Activated effector memory CD4-positive, alpha-beta T cell treated with anti-CD3 and anti-CD28 coated beads, Interleukin-2, amount 50 U/mL, for 16 hours (primary cell): Measurements from ENCODE around the gene NPS.

Experiments
- DNase-seq: peaks from one replicate; pipeline ENCODE4 v3.0.0-alpha.2; 2020

Gene NPS, protein sequence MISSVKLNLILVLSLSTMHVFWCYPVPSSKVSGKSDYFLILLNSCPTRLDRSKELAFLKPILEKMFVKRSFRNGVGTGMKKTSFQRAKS

DNA sequence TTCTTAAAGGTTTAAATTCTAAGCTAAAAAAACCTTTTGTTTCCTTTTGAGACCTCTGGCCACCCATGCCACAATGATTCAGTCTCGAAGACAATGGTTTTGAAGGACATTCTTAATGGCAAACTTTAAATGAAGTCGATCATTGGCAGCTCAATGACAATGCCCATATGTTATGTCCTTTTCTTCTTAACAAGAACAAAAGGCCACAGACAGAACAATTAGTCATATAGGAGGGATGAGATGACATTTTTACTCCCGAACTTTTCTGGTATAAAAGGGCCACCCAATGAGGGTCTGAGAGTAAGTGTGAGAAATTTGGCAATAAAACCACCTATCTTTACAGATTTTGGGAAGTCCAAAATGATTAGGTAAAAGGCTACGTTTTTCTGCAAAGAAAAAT is at the start of gene NPS:
Gene NPS, plus strand, starts transcription at position 301 of the 400 bp plus-strand sequence. Its CDS starts 60 bp downstream, at position 361.
- no peak for DNase-seq

DNA sequence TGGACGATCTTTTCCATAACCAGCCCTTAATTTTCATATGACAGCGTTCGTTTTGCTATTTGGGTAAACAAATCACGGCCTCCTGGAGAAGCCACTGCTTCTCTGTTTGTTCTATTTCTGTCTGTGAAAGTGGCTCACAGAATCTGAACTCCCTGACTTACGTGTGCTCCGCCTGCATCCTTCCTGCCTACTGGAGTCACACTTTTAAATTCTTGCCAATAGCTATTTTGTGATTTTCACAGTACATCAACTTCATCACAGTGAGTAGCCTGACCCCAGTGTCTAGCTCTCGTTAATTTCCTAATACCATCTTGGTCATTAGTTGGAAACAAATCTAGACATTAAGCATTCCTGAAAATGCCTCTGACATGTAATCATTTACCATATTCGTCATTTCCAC is 49.0 kb upstream of the NPS start:
- no peak for DNase-seq

DNA sequence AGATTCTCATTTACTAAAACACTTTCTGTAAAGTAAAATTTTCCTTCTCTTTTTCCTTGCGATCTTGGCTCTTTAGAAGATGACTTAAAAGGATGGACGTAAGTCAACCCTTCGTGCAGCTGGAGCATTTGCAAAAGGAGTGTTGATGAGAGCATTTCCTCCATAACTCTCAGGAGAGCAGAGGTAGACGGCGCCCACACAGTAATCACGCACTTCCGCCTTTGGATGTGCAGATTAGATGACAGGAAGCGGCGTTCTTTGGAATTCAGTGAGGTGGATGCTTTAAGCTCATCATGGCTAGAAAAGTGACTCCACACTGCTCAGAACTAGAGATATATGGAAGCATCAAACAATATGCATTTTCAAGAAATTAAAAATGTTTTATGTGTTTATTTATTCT is 43.0 kb upstream of the NPS start:
- no peak for DNase-seq

DNA sequence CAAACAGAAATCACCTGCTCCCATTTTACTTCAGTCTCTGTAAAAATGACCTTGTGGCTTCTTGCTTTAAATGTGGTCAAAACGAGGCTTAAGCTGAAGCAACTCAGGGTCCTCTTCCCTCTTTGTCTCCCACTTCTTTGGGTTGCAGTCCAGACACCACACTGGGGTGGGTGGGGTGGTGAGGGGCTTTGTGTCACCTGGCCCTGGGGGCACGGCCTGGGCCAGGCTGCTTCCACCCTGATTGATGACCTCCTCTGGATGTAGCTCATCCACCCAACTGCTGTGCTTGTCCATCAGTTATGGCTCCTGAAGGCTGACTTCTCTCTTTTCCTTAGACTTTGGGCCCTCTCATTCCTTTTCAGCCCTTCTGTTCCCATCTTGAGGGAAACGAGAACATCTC is 26.8 kb upstream of the NPS start:
- no peak for DNase-seq

DNA sequence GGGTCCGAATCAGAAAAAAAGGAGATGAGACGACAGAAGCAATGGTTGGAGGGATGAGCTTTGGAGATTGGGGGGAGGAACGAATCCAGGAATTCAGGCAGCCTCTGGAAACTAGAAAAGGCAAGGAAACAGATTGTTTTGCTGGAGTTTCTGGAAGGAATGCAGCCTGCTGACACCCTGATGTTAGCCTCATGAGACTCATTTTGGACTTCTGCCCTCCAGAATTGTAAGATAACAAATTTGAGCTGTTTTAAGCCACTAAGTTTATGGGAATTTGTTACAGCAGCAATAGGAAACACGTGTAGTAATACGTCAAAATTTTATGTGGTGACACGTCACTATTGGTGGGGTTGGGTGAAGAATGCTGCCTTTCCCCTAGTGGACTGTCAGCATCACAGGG is 25.6 kb upstream of the NPS start:
- no peak for DNase-seq

DNA sequence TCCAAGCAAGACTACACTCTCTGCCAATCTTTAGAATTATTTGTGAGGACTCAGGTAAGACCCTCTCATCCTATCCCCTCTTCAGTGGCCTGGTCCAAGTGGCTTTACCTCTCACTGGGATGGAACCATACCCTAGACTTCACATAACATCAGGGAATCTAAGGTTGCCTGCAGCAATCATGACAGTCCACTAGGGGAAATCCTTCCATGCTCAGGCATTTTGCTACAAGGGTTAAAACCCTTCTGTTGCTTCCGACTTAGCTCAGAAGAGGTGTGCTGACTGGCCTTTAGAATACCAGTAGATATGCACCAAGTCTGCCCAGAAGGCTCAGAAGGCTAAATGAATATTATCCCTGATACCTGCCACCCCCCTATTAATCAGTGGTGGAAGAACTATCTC is 24.9 kb upstream of the NPS start:
- no peak for DNase-seq

DNA sequence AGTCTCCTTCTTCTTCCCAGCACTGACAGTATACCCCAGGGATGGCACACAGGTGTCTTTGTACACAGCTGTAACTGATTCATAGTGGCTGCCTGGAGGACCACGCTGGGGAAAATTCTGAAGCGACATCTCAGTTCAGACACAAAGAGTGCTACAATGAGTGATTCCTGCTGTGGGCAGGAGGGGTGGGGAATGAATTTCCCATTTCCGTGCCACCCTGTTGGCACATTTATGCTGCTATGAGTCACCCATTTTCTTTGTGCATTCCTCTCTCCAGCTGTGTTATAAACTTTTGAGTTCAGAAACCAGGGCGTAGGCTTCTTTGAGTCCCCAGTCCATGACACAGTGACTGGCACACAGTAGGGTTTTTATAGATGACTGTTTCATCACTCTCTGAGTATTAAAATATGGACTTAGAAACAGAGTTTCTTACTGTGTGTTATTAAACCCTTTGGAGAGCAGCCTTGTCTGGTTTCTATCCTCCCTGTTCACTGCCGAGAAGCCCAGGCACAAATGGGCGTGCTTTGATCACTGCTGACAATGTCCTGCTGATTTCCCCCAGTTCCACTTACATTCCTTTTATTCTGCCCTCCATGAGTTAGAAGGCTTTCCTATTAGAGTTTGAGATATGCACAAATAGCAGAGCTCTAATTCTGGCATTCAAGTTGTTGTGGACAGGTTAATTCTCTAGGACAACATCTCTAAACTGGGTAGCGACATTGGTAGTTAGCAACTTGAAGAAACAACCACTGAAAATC is 24.0 kb upstream of the NPS start:
- DNase-seq, result no peak

DNA sequence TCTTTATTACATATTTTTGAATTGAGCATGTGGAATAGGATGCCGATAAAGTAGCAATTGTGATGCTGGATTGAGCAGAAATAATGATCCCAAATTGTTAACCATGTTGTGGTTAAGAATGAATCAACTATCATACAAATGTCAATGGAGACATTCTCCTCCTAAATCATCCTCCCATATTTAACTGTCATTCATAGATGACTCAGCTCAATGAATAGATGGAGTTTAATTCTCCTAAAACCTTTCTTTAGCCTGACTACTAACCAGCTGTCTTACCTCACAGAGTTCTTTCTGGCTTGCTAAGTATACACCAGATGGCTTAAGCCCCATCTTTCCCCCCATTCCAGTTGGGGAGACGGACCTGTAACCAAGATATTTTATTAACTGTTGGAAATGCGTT is 23.4 kb upstream of the NPS start:
- DNase-seq, result no peak

DNA sequence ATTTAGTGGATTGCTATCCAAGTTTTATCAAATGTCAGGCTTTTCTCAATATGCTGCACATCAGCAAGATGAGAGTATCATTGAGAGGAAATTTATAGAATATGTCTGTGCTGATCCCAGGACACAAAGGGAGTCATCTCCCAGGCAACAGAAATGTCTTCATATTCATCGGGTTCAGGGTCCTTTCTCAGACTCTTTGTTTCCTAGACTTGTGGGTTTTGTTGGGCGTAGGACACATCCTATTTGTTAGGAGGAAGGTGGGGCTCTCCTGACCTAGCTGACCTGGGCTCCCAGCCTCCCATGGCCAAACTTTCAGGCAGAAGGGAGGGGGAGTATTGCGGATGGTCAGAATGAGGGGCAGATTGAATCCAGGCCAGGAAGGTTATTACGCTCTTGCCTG is 22.9 kb upstream of the NPS start:
- DNase-seq, result no peak

DNA sequence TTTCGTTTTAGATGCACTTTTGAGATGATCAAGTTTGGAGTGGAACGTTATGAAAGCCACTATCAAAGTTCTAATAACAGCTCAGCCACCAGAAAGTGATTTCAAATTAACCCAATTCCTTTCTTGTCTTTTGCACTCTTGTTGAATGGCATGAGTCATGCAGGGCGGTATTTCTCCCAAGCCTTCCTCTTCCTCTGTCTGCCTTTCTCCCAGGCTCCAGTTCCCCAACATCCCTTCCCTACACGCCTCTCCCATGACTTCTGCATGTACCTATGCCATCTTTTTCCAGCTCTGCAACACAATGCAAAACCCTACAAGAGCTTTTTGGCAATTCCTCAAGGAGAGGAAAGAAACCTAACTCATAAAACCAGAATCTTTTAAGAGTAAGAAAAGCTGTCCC is 21.8 kb upstream of the NPS start:
- DNase-seq, result no peak

DNA sequence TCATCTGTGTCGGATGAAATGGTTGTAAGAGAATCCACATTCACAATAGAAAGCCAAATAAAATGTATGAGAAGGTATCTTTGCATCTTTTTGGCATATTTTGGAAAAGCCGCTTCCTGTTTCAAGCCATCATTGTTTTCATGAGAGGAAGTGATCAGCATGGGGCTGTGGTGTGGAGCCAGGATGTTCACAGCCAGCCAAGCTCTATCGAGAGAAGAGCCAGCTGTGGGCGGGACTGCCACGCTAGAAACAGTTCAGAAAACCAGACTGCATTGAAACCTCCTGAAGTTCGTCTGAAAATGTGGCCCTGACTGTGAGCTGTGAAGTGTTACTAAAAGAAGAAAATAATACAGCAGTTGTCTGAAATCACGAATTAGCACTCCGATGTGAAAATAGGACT is 21.2 kb upstream of the NPS start:
- no peak for DNase-seq

DNA sequence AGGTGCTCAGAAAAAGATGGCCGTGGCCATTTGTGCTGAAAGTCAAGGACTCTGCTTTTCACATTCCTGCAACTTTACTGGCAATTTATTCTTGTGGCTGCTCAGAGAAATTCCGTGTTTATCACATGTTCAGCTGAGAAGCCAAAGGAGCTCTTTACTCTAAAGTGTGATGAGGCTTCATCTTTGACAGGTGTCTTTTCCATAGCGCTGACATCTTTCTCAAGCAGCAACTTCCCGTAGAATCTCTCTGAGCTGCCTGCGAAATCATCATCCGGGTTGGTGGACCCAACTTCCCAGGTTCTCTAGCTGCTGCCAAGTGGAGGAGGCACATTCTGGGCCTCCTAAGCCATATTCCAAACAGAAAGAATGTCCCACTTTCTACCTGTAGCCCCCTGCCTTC is 16.9 kb upstream of the NPS start:
- no peak for DNase-seq

DNA sequence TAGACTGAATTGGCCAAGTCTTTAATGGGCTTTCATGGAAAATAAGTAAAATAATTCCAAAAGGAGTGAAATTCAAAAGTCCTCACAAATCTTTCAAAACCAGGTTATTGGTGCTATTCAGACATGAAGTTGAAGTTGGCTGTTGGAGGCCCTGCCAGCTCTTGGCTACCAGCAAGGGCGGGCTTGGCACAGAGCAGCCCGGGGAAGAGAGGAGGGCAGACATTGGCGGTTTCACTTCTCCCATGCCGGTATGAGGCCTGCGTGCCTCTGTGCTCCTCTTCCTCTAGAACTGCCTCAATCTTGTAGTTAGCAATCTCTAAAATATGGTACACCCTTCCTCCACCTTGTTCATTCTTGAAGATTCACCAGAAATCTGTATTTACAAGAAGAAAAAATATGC is 16.4 kb upstream of the NPS start:
- no peak for DNase-seq

DNA sequence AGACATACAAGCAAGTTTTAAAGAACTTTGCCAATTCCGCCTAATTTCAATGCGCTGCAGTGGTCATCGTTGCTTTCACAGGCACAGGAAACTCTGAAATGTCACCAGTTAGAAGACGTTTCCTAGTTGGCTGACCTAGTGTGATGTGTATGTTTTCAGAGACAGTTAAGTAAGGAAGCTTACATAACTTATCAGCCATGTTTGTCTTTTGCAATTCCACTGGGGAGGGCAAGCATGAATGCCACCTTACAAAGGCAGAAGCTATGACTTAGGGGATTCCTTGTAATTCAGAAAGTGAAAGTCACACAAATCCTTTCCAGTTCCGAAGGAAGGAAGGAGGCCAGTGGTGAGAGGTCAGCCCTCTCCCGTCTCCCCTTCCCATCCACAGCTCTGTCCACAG is 15.0 kb upstream of the NPS start:
- no peak for DNase-seq

DNA sequence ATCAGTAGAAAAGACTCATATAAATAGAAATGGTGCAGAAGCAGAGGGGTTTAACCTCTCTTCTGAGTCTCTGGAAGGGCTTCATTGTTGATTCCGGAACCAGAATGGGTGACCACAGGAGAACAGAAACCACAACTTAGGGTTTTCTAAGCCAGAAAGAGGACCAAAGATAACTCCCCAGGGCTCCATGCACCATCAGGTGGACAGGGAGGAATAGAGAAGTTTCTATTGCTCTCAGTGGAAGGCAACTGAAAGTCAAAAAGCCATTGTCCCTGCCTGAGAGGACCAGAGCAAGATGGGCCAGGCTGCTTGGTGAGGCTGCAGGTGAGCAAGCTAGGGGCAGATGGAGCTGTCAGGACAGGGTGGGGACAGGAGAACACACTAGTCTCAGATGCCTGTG is 14.6 kb upstream of the NPS start:
- DNase-seq, result no peak

DNA sequence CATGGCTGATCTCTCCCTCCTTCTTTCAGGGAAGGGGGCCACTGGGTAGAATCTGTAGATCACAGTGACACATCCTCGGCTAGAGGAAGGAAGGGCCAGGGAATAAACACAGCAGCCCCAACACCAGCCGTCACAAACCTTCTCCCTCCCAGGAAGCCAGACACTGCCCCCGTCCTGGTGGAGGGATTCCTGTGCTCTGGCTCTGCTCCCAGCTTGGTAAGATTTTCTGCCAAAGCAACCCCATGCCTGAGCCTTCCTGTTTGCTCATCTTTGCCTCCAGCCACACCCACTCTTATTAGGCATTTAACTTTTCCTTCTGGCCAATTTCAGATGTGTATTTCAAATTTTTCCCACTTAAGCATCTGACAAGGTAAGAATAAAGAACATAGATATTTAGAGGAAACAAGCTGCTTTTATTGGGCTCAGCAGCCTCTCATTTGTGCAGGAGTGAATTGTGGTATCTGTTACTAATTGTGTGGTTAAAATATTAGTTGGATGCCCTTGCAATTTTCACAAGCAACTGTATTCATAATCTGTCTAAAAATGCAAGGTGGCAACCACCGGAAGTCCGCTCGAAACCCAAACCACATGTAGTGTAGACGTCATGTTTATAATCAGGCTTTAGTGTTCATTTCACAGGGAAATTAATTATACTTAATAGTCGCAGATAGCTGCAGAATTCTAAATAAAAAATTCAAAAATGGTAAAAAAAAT is 13.2 kb upstream of the NPS start:
- DNase-seq, result no peak

DNA sequence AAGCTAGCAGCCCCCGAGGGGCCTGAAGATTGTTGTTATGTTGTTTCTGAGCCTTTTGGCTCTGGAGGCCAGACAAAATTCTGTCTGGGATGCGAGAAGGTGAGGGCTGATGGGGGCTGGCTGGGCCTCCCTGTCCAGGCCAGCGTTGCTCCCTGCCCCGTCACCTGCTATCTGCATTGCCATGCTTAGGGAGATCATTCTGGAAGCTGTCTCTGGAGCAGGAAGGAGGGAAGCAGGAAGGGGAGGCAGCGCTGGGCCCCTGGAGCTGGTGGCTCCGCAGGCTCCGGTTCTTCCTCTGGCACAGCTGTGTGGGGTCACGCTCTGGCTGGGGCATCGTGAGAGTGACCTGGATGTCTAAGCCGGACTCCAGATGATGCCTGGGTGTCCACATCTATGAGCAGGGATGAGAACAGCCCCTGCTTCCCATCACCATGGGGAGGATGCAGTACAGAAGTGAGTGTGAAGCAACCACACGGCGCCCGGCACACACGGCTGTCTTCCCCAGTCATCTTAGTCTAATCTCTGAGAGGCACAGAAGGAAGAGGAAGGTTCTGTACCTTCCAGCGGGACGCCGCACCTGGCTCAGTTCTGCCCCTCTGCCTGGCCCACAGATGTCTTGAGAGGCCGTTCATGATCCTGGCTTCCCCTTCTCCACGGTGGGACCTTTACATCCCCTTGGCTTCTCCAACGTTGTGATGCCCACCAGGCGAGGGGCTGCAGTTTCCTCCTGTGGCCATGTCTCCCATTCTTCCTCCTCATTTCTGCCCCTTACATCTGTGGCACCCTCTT is 11.9 kb upstream of the NPS start:
- DNase-seq, result no peak

DNA sequence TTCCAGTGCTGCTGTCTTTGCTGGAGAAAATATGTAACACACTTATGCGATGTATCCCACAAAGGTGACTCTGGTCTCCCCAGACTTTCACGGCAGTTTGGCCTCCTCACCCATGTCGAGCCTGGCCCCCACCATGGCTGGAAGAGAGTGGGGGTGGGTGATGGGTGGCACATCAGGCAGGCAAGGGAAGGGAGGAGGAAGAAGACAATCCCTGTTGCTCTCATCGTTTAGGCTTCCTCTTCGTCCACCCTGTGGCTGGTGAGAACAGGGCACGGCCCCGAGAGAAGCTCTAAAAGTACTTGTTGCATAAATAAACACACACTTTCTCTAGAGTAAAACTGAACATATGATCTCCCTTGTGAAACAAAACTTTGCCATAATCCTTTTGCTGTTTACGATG is 11.2 kb upstream of the NPS start:
- DNase-seq, result no peak

DNA sequence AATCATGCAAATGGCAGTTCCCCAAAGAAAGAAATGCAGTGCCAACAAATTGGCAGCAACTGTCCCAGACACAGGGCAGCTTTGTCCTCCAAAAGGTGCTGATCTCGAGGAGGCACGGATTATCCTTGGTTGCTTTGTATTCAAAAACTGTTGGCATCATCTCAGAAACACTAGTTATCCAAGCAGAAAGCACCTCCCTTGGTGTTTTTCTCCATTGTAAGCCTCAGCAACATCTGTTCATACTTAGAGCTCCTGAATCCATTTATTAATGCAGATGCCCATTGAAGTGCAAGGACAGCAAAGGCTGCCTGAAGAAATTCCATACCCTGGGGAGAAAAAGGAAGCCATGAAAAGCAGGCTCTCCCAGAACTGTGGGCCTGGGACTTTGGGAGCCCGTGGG is 1.1 kb upstream of the NPS start:
- DNase-seq, result no peak

DNA sequence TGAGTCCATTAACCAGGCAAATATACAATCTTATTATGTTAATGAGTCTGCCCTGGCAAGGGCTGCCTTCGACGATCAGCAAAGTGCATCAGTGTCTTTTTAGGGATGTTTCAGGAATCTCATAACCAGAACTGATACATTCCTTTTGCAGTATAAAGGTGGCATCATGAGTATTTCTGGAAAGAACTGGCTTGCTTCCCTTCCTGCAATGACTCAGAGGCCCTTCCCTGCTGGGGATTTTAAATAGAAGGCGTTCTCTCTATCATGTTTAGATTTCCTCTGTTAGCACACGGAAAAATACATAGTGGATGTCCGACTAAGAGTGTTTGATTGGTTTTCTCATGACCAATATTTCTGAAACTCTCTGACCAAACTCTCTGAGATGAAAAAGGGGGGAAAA is 1.8 kb downstream of the NPS start:
- DNase-seq, result no peak

DNA sequence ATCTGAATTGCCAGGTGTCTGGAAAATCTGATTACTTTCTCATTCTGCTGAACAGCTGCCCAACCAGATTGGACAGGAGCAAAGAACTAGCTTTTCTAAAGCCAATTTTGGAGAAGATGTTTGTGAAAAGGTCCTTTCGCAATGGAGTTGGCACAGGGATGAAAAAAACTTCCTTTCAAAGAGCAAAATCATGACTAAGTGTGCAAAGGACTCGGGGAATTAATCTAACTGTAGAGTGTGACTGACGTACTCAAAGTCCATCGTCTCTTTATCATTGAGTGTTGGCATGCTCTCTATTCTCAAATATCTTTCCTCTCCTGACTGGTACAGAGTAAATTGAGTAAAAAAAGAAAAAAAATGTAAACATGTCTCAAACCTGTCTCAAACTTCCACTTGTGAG is 3.3 kb downstream of the NPS start:
- no peak for DNase-seq

DNA sequence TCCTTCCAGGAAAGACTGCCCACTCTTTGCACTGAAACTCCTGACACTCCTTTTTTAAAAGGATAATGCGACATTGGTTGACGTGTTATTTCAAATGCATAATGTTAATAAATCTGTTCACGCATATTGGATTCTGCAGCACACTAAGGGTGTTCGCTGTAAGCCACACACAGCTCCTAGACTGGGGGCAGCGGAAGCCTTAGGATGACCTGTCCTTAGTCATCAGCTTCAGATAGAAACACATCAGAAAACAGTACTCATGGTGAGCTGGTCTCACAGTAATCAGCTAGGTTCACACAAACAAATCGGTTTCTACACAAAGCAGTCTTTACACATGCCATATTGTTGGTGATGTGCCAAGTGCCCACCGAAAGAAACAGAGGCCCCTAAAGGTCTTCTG is 4.3 kb downstream of the NPS start:
- DNase-seq, result no peak

DNA sequence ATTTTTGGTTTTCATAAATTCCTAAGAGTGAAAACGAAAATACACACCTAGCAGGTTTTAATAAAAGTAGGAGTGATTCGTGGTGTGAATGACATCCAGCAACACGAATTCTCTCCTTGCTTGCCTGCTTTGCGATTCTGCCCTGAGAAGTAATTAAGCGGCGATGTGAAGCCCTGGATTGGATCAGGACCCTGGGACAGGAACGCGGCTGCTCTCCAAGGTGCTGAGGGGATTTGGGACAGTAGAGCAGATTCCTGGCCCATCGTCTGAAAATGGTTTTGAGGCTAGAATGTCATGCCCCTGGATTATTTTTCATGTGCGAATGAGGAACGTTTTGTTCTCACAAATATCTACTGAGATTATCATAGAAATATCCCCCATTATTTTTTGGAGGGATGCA is 7.8 kb downstream of the NPS start:
- DNase-seq, result no peak

DNA sequence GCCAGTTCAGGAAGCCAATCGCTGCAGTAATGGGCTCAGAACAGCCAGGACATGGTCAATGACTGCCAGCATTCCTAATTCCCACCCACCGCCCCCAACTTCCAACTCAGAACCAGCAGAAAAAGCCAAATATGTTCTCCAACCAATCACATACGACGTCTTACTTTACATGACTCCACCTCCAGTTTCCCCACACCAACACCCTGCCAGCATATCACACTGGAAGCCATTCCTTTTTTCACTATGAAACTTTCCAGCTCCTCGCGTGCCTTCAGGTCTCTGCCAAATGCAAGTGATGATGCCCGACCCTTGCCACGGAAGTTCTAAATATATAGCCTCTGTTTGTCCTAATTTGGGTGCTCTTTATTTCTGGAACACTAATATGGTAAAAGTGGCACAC is 12.5 kb downstream of the NPS start:
- DNase-seq, result no peak
